Testis (tissue), 3 donors: ENCODE results near the gene FSTL4. TPM values are rescaled to one million over a fixed set of nuclear protein-coding genes. Genes with fewer than 3 reads are reported as not detected.

Experiments
- DNase-seq: peaks from one replicate; pipeline ENCODE4 v3.0.0-alpha.2; 2019
- H3K27ac ChIP-seq, 2 donors: fragments of 200-600 bp; sonication (generic); one replicate each; pipeline ENCODE4 v1.5.1; 2019
- H3K27me3 ChIP-seq: fragments of 200-600 bp; sonication (generic); one replicate; pipeline ENCODE4 v1.5.1; 2019
- H3K36me3 ChIP-seq: fragments of 200-600 bp; sonication (generic); one replicate; pipeline ENCODE4 v1.5.1; 2017; ENCODE audit warnings: low read depth; ENCODE audit errors: missing control alignments
- H3K4me1 ChIP-seq: fragments of 200-600 bp; sonication (generic); one replicate; pipeline ENCODE4 v1.5.1; 2019
- H3K4me3 ChIP-seq, 2 donors: fragments of 200-600 bp; sonication (generic); one replicate each; pipeline ENCODE4 v1.5.1; 2017 to 2019
- H3K9me3 ChIP-seq: fragments of 200-600 bp; sonication (generic); one replicate; pipeline ENCODE4 v1.5.1; 2017
- POLR2A ChIP-seq: fragments of 450-650 bp; IDR thresholded peaks from one replicate; pipeline ENCODE4 v1.6.1; 2017; ENCODE audit warnings: antibody characterized with exemption, mild to moderate bottlenecking, moderate library complexity
- WGBS, 2 donors: methylation state at CpG; one replicate each; pipeline ENCODE4 v1.1.5; 2018; 5-methylcytosine and 5-hydroxymethylcytosine counted together
- intact Hi-C: fragments of 100-400 bp; cut with DNase I; formaldehyde crosslinking; loops from one replicate; pipeline ENCODE4 v1.15.1; 2023; ENCODE audit warnings: low total_unique reads
- polyA plus RNA-seq: library from polyadenylated mRNA; stranded (reverse); fragments of 350-450 nt; fragmentation: Illumina TruSeq; extraction: RNeasy Lipid Tissue Mini Kit (QIAGEN cat#74804); gene quantifications from one replicate; pipeline ENCODE4 v1.2.3, GENCODE V29; 2014; ENCODE audit warnings: low read depth, low replicate concordance; ENCODE audit not compliant: insufficient read depth
- total RNA-seq, 2 donors: library from RNA; depleted of rRNA; stranded (reverse); fragments of >200 nt; gene quantifications; one replicate each; pipeline ENCODE4 v1.2.3, GENCODE V29; 2016
- TF ChIP-seq, protein P1 (sequence below), 3 experiments: fragments of 450-650 bp in 2 of 3; fragments of 200-600 bp in 1 of 3; sonication (generic) in 1 of 3; IDR thresholded peaks; one replicate each; pipeline ENCODE4 v1.5.1; 2016 to 2019; ENCODE audit warnings: antibody characterized with exemption in 3 of 3, mild to moderate bottlenecking in 2 of 3, moderate library complexity in 1 of 3

FSTL4 gene
- total and polyA plus RNA-seq, 3 donors from 2014 or later = 7.1 to 8.6 (median 7.4) TPM

- 66 to 81% methylated on average over 3 of the region's 3 CpGs for WGBS, 2 donors
These were observed 103.2 kb downstream of the FSTL4 start for GRCh38 chr5:133508845-133509741.

DNA sequence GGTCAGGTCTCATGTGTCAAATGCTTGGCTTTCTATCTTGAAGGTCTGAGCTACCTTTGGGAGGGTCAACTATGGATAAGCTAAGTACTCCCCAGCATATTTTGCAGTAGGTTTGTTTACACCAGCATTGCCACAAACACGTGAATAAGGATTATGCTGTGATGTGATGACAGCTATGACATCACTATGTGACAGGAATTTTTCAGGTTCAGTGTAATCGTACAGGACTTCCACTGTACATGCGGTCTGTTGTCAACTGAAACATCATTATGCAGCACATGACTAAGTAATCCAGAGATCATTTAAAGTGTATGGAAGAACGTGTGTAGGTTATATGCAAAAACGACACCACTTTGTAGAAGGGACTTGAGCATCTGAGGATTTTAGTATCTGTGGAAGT lies 104.0 kb downstream of the FSTL4 start:
- DNase-seq = no peak
- no peak overlapping the region for H3K4me3 ChIP-seq
- H3K9me3 ChIP-seq = no peaks in the 10 kb centered on the region
- H3K27me3 ChIP-seq = no peaks in the 10 kb centered on the region
- H3K36me3 ChIP-seq = no peaks in the 10 kb centered on the region
- no peak overlapping the region for H3K27ac ChIP-seq
- TF ChIP-seq POLR2A = no peak
- TF ChIP-seq, protein P1, sequence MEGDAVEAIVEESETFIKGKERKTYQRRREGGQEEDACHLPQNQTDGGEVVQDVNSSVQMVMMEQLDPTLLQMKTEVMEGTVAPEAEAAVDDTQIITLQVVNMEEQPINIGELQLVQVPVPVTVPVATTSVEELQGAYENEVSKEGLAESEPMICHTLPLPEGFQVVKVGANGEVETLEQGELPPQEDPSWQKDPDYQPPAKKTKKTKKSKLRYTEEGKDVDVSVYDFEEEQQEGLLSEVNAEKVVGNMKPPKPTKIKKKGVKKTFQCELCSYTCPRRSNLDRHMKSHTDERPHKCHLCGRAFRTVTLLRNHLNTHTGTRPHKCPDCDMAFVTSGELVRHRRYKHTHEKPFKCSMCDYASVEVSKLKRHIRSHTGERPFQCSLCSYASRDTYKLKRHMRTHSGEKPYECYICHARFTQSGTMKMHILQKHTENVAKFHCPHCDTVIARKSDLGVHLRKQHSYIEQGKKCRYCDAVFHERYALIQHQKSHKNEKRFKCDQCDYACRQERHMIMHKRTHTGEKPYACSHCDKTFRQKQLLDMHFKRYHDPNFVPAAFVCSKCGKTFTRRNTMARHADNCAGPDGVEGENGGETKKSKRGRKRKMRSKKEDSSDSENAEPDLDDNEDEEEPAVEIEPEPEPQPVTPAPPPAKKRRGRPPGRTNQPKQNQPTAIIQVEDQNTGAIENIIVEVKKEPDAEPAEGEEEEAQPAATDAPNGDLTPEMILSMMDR (IDR thresholded peaks at IDR 0.05) = no peak
- no peaks in the 10 kb centered on the region for H3K4me1 ChIP-seq
- WGBS, 2 donors = 94 to 96% methylated on average over 5 of the region's 5 CpGs
- intact Hi-C loops = no loop called here

More at GRCh38 chr5:133508845-133509741, 103.2 kb downstream of the FSTL4 start:
- DNase-seq = no peak
- no peak for TF ChIP-seq POLR2A
- TF ChIP-seq, protein P1 (IDR thresholded peaks at IDR 0.05) = no peak
- no peaks in the 10 kb centered on the region for H3K27me3 ChIP-seq
- H3K4me3 ChIP-seq = no peak overlapping the region
- no peaks in the 10 kb centered on the region for H3K9me3 ChIP-seq
- no peak overlapping the region for H3K27ac ChIP-seq
- H3K4me1 ChIP-seq = no peaks in the 10 kb centered on the region
- H3K36me3 ChIP-seq = no peaks in the 10 kb centered on the region
- intact Hi-C loops = no loop called here

GRCh38 chr5:133506181-133506580 lies 106.2 kb downstream of the FSTL4 start:
- H3K4me3 ChIP-seq = no peak overlapping the region
- no peaks in the 10 kb centered on the region for H3K9me3 ChIP-seq
- DNase-seq = no peak
- no peaks in the 10 kb centered on the region for H3K4me1 ChIP-seq
- TF ChIP-seq POLR2A = no peak
- TF ChIP-seq, protein P1 (IDR thresholded peaks at IDR 0.05) = no peak
- no peak overlapping the region for H3K27ac ChIP-seq
- no peaks in the 10 kb centered on the region for H3K27me3 ChIP-seq
- intact Hi-C loops = no loop called here
- H3K36me3 ChIP-seq = no peaks in the 10 kb centered on the region
- WGBS, 2 donors = 74 to 83% methylated on average over 5 of the region's 5 CpGs

DNA sequence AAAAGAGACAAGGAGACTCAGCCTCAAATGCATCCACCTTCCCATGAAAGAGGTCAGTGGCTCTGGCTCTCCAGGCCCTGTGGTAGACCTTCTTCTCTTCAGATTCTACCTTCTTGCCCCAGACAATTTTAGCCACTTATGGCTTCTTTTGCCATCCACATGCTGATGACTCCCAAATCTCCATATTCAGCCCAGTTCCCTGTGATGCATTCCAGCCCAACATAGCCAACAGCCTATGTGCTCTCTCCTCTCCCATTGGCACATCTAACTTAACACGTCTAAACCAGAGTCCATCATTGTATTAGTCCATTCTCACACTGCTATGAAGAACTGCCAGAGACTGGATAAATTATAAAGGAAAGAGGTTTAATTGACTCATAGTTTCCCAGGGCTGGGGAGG lies 108.8 kb downstream of the FSTL4 start:
- TF ChIP-seq, protein P1 (IDR thresholded peaks at IDR 0.05) = no peak
- no peak for TF ChIP-seq POLR2A
- H3K36me3 ChIP-seq = no peaks in the 10 kb centered on the region
- H3K4me3 ChIP-seq = no peak overlapping the region
- H3K9me3 ChIP-seq = no peaks in the 10 kb centered on the region
- H3K27me3 ChIP-seq = no peaks in the 10 kb centered on the region
- 76 to 85% methylated on average over 1 of the region's 1 CpG for WGBS, 2 donors
- H3K4me1 ChIP-seq = no peaks in the 10 kb centered on the region
- intact Hi-C loops = no loop called here
- no peak for DNase-seq
- no peak overlapping the region for H3K27ac ChIP-seq
